Measurements from ENCODE around the gene ALG5.

The ALG5 gene

DNA sequence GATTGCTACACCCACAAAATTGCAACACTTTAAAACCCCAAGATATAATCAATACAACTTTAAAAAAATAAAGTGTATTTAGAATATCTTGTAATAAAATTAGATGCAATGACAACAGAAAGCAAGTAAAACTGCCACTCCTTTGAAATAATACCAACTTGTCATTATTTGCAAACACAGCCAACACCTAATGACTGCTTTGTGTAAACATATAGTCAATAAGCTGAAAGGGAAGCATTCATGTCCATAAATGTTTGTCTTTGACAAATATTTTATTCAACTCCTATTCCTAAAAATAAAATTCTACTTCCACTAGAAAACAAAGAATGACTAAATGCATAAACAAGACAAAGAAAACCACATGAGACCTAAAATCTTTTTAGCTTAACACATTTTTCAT is 85.7 kb downstream of the ALG5 start:
- peak; percentile 50 for DNase-seq

DNA sequence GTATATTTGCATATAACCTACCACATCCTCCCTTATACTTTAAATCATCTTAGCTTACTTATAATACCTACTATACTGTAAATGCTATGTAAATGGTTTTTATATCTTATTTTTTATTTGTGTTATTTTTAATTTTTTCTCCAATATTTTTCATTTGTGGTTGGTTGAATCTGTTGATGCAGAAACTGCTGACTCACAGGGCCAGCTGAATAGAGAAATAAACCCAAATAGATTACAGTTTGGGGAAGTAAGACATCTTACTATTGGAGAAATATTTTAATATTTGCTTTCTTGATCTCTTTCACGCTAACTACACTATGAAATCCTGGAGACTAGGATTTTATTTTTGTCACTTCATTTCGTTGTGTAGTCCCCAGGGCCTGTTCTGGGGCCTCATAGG is 86.2 kb downstream of the ALG5 start:
- DNase-seq = peak; percentile 40

DNA sequence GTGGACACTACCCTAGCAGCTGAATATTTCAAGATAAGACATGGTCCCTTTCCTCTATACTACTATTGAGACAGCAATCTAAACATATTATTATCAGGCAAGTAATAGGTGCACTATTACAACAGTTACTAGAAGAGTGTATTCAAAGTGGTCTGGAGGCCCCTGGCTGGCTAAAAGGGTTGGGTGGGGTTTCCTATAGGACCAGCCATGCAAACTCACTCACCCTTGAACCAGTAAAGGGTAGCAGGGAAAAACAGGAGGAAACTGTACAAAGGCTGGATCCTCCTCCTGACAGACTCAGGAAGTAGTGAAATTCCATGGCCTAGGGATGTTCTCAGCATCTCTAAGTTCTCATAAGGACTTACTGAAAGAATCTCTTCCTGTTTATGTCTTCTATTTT is 86.8 kb downstream of the ALG5 start:
- DNase-seq = peak; percentile 58

DNA sequence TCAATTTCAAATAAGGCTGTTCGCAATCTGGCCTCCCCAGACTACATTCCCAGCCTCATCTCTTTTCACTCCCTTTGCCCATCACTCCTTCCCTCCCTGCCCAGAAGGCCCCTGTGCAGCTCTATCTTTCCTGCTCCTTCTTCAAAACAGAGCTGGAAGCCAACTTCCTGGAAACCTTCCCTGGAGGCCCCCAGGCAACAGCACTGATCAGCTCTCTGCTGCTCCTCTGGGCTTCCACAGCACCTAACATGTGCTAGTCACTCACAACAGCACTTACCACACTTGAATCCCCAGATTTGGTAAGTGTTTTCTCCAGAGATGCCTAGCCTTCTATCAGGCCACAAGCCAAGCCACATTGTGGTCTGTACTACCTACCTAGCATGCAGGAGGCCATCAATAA is 88.6 kb downstream of the ALG5 start:
- peak; percentile 65 for DNase-seq

DNA sequence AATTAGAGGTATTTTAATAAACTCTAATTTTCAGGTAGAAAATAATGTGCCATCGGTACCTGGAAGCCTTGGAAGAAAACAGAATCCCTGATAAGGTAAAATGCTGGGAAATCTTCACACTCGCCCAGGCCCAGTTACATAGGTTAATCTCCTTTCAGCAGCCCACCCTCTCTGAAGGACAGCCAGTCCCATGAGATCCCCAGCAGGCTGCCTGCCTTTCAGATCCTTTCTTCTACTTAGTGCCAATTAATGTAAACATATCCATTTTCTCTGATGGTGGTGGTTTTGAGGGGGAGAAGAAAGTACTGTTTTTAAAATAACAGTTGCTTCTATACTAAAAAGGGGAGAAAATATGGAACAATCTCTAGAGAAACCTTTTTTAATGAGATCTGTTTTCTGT is 91.3 kb downstream of the ALG5 start:
- DNase-seq = peak; percentile 75

DNA sequence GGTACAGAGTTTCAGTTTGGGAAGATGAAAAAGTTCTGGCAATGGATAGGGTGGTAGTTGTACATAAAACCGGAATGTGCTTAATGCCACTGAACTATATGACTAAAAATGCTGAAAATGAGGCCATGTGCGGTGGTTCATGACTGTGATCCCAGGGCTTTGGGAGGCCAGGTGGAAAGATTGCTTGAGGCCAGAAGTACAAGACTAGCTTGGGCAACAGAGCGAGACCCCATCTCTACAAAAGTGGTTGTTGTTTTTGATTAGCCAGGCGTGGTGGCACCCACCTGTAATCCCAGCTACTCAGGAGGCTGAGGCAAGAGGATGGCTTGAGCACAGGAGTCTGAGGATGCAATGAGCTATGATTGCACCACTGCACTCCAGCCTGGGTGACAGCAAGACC is 91.9 kb downstream of the ALG5 start:
- DNase-seq = no peak

DNA sequence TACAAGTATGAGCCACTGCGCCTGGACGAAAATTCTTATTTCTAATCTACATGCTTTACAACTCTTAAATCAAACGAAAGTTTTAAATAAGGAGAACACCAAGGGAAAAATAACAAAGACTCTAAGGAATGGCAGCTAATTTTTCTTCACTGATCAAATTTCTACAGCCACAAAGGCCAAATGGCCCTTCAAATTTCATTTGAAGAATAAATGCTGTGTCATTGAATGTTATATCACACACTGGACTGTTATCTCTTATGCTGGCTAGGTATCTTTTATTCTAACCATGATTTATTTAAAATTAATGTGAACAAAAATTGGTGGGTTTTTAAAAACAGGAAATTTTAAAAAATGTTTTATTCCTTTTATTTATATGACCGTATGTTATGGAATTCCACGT is 93.2 kb downstream of the ALG5 start:
- no peak for DNase-seq

DNA sequence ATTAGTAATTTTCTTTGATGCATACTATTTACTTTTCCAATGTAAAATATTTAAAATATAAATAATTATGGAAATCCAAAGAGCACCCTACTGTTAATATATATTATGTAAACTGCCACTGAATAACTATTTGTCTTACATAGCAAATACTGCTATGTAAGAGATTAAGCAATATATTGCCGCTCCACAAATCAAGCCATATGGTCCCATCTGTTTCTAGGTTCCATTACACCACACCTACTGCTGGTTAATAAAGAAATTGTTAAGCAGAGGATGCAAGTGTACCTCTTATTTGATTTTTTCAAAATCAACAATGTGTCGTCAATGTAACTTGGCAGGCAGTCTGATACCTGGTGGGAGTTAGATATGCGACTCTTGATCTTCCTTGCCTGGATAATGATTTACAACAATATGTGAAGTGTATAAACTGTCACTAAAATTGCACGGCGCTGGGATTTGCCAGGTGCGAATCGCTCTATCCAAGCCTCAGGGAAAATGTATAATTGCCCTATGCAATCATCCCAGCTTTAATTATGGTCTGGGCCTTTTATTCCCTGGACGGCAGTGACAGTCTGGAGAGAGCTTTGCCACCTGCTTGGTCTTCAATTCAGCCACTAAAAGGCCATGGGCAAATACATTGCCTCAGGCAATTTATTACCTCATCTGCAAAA is 95.1 kb downstream of the ALG5 start:
- peak; percentile 98 for DNase-seq

Data from NCI-H69 (cell line).